Osteoblast (primary cell): ENCODE measurements around the gene KCNE1. TPM values are rescaled to one million over a fixed set of nuclear protein-coding genes. Genes with fewer than 3 reads are reported as not detected.

Source experiments
- DNase-seq: peaks from one replicate; pipeline ENCODE4 v3.0.0; 2011; ENCODE audit warnings: low spot score, mixed read lengths; ENCODE audit not compliant: insufficient read length; ENCODE audit errors: missing footprints
- H2AFZ ChIP-seq: 2 replicates; pipeline ENCODE4 v1.6.0; 2011; ENCODE audit warnings: mild to moderate bottlenecking, low read length
- H3K27ac ChIP-seq: 2 replicates; pipeline ENCODE4 v1.5.1; 2011; ENCODE audit warnings: mild to moderate bottlenecking, low read depth, low read length, moderate library complexity
- H3K27me3 ChIP-seq: 2 replicates; pipeline ENCODE4 v1.6.0; 2012; ENCODE audit warnings: mild to moderate bottlenecking, control low read depth, inconsistent platforms, low read length, moderate library complexity; ENCODE audit not compliant: insufficient read depth
- H3K36me3 ChIP-seq: 2 replicates; pipeline ENCODE4 v1.5.1; 2011; ENCODE audit warnings: mild to moderate bottlenecking, low read length, control low read depth, moderate library complexity; ENCODE audit not compliant: insufficient read depth
- H3K4me1 ChIP-seq: 2 replicates; pipeline ENCODE4 v1.5.1; 2011; ENCODE audit warnings: mild to moderate bottlenecking, low read length, control low read depth, moderate library complexity; ENCODE audit not compliant: insufficient read depth
- H3K4me2 ChIP-seq: 2 replicates; pipeline ENCODE4 v1.6.0; 2011; ENCODE audit warnings: mild to moderate bottlenecking, low read length; ENCODE audit not compliant: insufficient read depth
- H3K4me3 ChIP-seq: fragments of 200-600 bp; sonication (generic); 3 replicates; pipeline ENCODE4 v1.5.1; 2012; ENCODE audit warnings: mild to moderate bottlenecking, low read length, inconsistent platforms; ENCODE audit not compliant: insufficient read depth
- H3K79me2 ChIP-seq: 2 replicates; pipeline ENCODE4 v1.6.0; 2012; ENCODE audit warnings: mild to moderate bottlenecking, low read length, control low read depth, inconsistent platforms; ENCODE audit not compliant: insufficient read depth
- H3K9me3 ChIP-seq: 2 replicates; pipeline ENCODE4 v1.5.1; 2011; ENCODE audit warnings: low read depth, low read length, control low read depth
- H4K20me1 ChIP-seq: 2 replicates; pipeline ENCODE4 v1.6.0; 2012; ENCODE audit warnings: mild to moderate bottlenecking, low read length, control low read depth; ENCODE audit not compliant: insufficient read depth
- CTCF ChIP-seq: IDR thresholded peaks from 2 replicates; pipeline ENCODE4 v1.5.1; 2011; ENCODE audit warnings: mild to moderate bottlenecking, low read depth, low read length, moderate library complexity; ENCODE audit errors: extremely low read depth
- total RNA-seq: library from RNA; depleted of rRNA; stranded (reverse); fragments of >200 nt; gene quantifications from 2 replicates; pipeline ENCODE4 v1.2.3, GENCODE V29; 2012

The KCNE1 gene
- total RNA-seq, 1 donor, result 0.72 TPM

GRCh38 chr21:34533938-34534337, 21.9 kb upstream of the KCNE1 start:
- Histone ChIP-seq H3K4me1 (peaks cover 42% of the 10 kb centered on the region), H4K20me1 (no peaks in the 10 kb centered on the region), H3K79me2 (no peaks in the 10 kb centered on the region), H3K4me3 (no peak overlapping the region), H3K9me3 (no peaks in the 10 kb centered on the region), H3K36me3 (no peaks in the 10 kb centered on the region), H2AFZ (no peak overlapping the region), H3K27me3 (no peaks in the 10 kb centered on the region), H3K4me2 (no peak overlapping the region), H3K27ac (no peak overlapping the region)
- TF ChIP-seq CTCF, result no peak
- no peak for DNase-seq

GRCh38 chr21:34531399-34531798, 19.4 kb upstream of the KCNE1 start:
- no peak for TF ChIP-seq CTCF
- H3K4me2 ChIP-seq, result no peak overlapping the region
- H3K4me1 ChIP-seq, result peaks cover 39% of the 10 kb centered on the region
- DNase-seq, result no peak
- no peaks in the 10 kb centered on the region for H3K36me3 ChIP-seq
- H3K9me3 ChIP-seq, result no peaks in the 10 kb centered on the region
- H4K20me1 ChIP-seq, result no peaks in the 10 kb centered on the region
- no peak overlapping the region for H3K4me3 ChIP-seq
- H3K79me2 ChIP-seq, result no peaks in the 10 kb centered on the region
- H3K27ac ChIP-seq, result peak overlapping the region; percentile 89
- no peaks in the 10 kb centered on the region for H3K27me3 ChIP-seq
- H2AFZ ChIP-seq, result no peak overlapping the region

GRCh38 chr21:34530261-34530660, 18.3 kb upstream of the KCNE1 start:
- no peak overlapping the region for H3K4me3 ChIP-seq
- no peaks in the 10 kb centered on the region for H4K20me1 ChIP-seq
- H3K27me3 ChIP-seq, result no peaks in the 10 kb centered on the region
- peaks cover 36% of the 10 kb centered on the region for H3K4me1 ChIP-seq
- no peaks in the 10 kb centered on the region for H3K9me3 ChIP-seq
- DNase-seq, result peak; percentile 55
- H2AFZ ChIP-seq, result no peak overlapping the region
- peaks cover 6% of the 10 kb centered on the region for H3K79me2 ChIP-seq
- TF ChIP-seq CTCF, result no peak
- peak overlapping the region; percentile 89 for H3K27ac ChIP-seq
- no peaks in the 10 kb centered on the region for H3K36me3 ChIP-seq
- peak overlapping the region; percentile 9 for H3K4me2 ChIP-seq

GRCh38 chr21:34528131-34528561, 16.1 kb upstream of the KCNE1 start:
- Histone ChIP-seq H3K4me1 (peaks cover 43% of the 10 kb centered on the region), H3K4me2 (peak overlapping the region; percentile 93)

More at GRCh38 chr21:34528131-34528561, 16.1 kb upstream of the KCNE1 start:
- H4K20me1 ChIP-seq, result peaks cover 2% of the 10 kb centered on the region
- TF ChIP-seq CTCF, result no peak
- peak overlapping the region; percentile 89 for H3K27ac ChIP-seq
- no peak overlapping the region for H3K4me3 ChIP-seq
- peaks cover 8% of the 10 kb centered on the region for H3K36me3 ChIP-seq
- no peak for DNase-seq
- no peak overlapping the region for H2AFZ ChIP-seq
- peaks cover 21% of the 10 kb centered on the region for H3K79me2 ChIP-seq
- H3K9me3 ChIP-seq, result no peaks in the 10 kb centered on the region
- no peaks in the 10 kb centered on the region for H3K27me3 ChIP-seq
